GM19328 (cell line): Measurements from ENCODE around the gene RALGPS1.
"Not testable (repeated sequence)": the region's sequence is repeated elsewhere in the genome, so short reads cannot be mapped to it uniquely, and the experiment has no call there.

Experiments
- ATAC-seq: cut with Tn5 transposase; IDR thresholded peaks from one replicate; pipeline ENCODE4 v1.9.1; 2021; ENCODE audit warnings: mild to moderate bottlenecking, moderate library complexity; ENCODE audit not compliant: unreplicated experiment

The RALGPS1 gene

DNA sequence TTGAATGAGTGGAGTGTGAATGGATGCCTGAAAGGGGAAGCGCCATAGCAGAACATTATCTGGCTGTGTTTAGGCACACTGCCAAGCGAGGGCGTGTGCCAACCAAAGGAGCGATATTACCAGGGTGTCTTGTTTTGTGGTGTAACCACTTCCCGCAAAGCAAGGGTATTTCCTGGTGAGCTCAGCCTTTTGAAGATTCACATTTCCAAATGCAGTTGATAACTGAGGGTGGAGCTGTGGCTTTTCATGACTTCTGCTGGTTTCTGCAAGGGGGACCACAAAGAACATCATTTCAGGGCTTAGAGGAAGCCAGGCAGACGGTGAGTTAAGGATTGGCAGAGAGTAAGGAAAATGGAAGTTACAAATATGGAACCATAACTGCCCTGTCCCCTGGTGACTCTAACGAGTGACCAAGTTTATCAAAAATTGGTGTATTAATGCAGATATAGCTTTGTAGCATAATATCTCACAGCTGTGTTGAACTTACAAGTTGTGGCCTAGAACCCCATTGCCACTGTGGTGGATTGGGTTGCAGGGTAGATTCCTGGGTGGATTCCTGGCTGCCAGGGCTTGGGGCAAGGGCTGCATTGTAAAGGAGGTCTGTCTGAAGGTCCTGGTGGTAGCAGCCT lies 71.4 kb downstream of the RALGPS1 start:
- ATAC-seq: no peak

- no peak for ATAC-seq
Observed at GRCh38 chr9:126986506-126986951, 71.9 kb downstream of the RALGPS1 start.

- ATAC-seq: no peak
Observed at GRCh38 chr9:126988857-126989256, 74.3 kb downstream of the RALGPS1 start.

- no peak for ATAC-seq
Observed at GRCh38 chr9:126989847-126990842, 75.6 kb downstream of the RALGPS1 start.

- no peak for ATAC-seq
Observed at GRCh38 chr9:126991183-126991582, 76.6 kb downstream of the RALGPS1 start.

- ATAC-seq: no peak
Observed at GRCh38 chr9:126992427-126992826, 77.8 kb downstream of the RALGPS1 start.

DNA sequence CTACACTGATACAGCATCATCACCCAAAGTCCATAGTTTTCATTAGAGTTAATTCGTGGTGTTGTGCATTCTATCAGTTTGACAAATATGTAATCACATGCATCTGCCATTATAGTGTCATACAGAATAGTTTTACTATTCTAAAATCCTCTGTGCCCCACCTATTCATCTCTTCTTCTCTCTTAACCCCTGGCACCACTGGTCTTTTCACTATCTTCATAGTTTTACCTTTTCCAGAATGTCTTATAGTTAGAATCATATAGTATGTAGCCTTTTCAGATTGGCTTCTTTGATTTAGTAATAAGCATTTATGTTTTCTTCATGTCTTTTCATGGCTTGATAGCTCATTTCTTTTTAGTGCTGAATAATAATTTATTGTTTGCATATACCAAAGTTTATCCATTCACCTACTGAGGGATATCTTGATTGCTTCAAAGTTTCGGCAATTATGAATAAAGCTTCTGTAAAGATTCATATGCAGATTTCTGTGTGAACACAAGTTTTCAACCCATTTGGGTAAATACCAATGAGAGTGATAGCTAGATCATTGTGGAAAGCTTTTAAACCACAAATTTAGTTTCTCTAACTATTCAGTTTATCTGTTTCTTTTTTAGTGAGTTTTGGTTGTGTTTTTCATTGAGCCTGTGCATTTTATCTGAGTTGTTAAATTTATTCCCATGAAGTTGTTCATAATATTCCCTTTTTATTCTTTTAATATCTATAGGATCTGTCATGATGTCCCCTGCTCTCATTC lies 84.9 kb downstream of the RALGPS1 start:
- no peak for ATAC-seq

- ATAC-seq: peak; percentile 92
Observed at GRCh38 chr9:127004946-127005769, 90.6 kb downstream of the RALGPS1 start.

DNA sequence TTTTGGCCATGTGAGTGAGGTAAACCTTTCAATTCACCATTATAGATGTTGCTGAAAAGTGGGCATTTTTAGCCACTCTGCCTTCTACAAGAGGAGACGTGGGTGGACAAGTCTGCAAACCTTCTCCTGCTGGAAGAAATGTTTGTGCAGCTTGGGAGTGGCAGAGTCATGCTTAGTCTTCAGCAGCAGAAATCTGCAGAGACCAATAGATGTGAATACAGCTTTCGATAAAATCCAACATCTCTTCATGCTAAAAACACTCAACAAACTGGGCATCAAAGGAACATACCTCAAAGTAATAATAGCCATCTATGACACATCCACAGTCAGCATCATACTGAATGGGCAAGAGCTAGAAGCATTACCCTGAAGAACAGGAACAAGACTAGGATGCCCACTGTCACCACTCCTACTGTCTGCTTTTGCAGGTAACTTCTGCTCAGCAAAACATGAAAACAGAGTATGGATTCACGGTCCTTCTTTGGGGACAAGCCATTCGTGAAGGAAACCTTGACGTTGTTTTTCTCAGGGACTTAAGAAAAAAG lies 91.3 kb downstream of the RALGPS1 start:
- ATAC-seq: no peak

DNA sequence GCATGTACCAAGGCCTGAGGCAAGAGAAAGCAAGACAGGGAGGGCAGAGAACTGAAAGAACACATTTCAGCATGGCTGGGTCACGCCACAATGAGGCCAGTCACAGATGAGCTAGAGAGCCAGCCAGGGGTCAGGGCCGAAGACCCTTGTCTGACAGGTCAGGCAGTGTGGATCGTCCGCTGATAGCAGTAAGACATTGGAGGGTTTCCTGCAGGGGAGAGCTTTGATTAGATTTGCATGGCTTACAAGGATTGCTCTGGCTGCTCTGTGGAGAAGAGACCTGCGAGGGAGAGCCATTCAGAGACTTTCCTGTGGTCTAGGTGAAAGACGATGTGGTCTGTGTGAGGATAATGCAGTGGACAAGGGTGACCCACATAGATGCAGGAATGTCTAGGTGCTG lies 93.1 kb downstream of the RALGPS1 start:
- ATAC-seq: no peak

DNA sequence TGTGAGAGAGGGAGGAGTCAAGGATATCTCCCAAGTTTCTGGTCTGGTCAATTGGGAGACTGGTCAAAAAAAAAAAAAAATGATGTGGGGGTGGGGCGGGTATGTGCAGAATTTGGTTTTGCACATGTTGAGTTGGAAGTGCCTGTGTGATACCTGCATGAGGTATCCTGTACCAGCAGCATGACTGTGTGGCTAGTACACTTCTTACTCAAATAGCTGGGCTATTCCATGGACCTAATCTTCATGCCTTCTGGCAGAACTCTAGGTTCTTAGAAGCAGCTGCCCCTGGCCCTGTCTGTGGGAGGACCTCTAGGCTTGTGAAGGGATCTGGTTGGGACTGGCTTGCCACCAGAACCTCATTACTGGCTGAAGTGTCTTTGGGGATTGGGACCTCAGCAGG lies 93.5 kb downstream of the RALGPS1 start:
- no peak for ATAC-seq

DNA sequence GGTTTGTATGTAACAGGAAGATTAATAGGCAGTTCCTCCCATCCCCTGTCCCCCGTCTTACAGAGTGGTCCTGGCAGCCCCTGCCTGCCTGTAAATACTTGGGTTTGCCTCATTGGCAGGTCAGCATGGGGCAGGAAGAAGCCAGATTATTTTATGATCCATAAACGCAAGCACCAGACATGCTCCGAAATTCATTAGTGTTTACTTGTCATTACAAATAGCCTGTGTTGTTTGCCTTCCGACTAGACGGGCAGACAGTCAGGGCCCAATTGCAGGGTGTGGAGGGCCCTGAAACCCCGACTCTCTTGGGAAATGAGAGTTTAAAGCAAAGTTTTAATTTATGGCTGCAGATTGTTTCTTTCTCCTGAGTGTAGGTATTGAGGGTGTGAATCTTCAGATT lies 97.2 kb downstream of the RALGPS1 start:
- no peak for ATAC-seq

DNA sequence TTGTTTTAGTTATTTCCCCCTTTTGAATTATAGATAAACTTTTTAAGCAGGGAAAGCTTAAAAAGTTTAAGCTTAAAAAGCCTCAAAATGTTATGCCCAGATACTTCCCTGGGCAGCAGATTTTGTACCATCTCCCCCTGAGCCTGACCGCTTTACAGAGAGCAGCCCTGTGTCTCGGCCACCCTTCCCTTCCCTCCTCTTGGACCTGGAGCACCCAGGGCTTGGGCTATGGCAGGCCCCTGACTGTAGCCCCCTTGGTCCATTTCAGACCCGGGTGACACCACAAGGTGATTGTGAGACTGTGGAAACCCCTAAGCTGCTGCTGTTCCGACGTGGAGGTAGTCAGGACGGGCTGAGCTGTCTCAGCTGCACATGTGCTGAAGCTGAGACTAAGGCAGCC lies 97.7 kb downstream of the RALGPS1 start:
- ATAC-seq: no peak

GRCh38 chr9:127013597-127013996 lies 99.0 kb downstream of the RALGPS1 start:
- no peak for ATAC-seq

DNA sequence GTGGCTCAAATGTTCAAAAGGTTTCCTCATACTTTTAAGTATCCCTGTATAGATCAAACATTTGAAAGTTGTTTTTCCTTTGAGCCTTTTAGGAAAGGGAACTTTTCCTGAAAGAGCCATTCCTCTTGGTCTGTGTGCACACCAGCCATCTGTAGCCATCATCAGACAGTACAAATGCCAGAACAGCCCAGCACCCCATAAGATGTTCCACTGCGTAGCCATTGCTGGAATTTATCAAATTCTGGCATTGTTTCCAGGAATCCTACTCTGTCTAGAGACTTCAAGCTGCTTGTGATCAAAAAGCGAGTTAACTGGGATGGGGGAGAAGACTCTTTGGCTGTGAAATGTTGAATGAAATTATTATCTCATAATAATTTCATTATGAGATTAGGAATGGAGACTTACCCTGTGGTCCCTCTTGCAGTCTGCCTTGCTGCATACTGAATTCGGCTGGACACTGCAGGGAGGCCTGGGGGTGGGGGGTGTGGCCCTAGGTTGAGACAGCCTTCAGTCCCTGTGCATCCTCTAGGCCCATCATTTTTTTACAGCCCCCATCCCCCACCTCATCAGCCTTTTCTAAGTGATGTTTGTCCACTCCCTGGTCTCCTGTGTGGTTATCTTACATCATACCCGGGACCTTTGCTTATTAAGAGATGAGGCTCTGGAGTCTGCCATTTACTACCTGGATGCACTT lies 99.8 kb downstream of the RALGPS1 start:
- ATAC-seq: no peak

GRCh38 chr9:127014910-127015540 lies 100.4 kb downstream of the RALGPS1 start:
- ATAC-seq: no peak

- no peak for ATAC-seq
Observed at GRCh38 chr9:127015921-127016512, 101.4 kb downstream of the RALGPS1 start.

DNA sequence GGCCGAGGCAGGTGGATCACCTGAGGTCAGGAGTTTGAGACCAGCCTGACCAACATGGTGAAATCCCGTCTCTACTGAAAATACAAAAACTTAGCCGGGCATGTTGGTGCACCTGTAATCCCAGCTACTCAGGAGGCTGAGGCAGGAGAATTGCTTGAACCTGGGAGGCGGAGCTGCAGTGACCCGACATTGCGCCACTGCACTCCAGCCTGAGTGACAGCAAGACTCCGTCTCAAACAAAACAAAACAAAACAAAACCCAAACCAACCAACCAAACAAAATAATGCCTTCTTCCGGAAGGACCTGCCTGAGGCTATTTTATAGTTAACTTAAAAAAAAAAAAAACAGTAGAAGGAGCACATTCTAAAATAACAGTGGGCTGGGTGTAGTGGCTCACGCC lies 103.4 kb downstream of the RALGPS1 start:
- ATAC-seq: not testable (repeated sequence)

DNA sequence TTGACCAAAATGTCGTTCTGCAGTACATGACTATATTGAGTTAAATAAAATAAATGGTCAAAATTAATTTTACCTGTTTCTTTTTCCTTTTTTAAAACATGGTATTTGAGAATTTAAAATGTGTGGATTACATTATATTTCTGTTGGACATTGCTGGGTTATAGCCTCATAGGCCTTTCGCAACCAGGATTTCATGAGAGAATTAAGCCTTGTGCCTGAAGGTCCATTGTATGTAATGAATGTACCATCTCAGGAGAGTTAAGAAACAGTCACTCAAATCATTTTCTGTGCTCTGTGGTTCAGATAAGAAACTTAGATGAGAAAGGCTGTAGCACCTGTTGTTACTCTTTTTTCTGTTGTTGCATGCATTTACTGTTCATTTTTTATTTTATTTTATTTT lies 104.4 kb downstream of the RALGPS1 start:
- no peak for ATAC-seq
